Tibial nerve (tissue), 4 donors: ENCODE results near the gene TMEM258.

ENCODE experiments used
- CTCF ChIP-seq, 5 experiments: fragments of 200-600 bp in 3 of 5; fragments of 450-650 bp in 2 of 5; sonication (generic) in 3 of 5; IDR thresholded peaks; one replicate each; pipeline ENCODE4 v1.5.1; 2016 to 2019; ENCODE audit warnings: antibody characterized with exemption in 5 of 5, mild to moderate bottlenecking in 3 of 5, moderate library complexity in 2 of 5
- EP300 ChIP-seq, 2 donors: sonication (generic); formaldehyde crosslinking; IDR thresholded peaks; one replicate each; pipeline ENCODE4 v1.6.1; 2017; ENCODE audit warnings: antibody characterized with exemption in 2 of 2, mild to moderate bottlenecking in 1 of 2
- POLR2A ChIP-seq, 2 donors: fragments of 450-650 bp; IDR thresholded peaks; one replicate each; pipeline ENCODE4 v1.6.1; 2017; ENCODE audit warnings: antibody characterized with exemption in 2 of 2, mild to moderate bottlenecking in 2 of 2, moderate library complexity in 2 of 2

- TF ChIP-seq CTCF (IDR thresholded peaks at IDR 0.05) (no peak), POLR2A (IDR thresholded peaks at IDR 0.05) (no peak), EP300 (IDR thresholded peaks at IDR 0.05) (no peak)
Measured at GRCh38 chr11:61744609-61745156, 47.7 kb downstream of the TMEM258 start.
